Measurements from ENCODE around the gene CDH4.
A peak's percentile ranks its signal among the peaks of the same experiment; 100 is the strongest.

Gene CDH4

DNA sequence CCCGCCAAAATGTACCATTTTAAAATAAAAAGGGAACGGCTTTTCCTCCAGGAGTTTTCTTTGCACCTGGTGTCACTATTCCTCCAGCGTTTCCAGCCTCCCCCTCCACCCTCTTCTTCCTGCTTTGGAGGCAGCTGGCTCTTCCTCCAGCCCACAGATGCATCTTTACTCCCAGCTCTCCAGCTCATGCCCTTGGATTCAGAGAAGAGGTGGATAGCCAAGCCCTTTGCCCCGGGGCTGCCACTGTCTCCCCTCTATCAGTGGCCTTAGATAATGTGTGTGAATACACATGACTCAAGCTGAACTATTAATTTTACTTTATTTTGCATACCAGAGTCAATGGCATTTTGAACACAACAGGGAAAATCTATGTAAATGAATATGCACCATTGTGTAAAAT lies 15.3 kb upstream of the CDH4 start:
- no peak for FAIRE-seq
- DNase-seq (ENCODE audit: insufficient read length, low spot score), result no peak
- no peak for TF ChIP-seq POLR2A (IDR thresholded peaks at IDR 0.05; ENCODE audit: low read depth, low read length)

DNA sequence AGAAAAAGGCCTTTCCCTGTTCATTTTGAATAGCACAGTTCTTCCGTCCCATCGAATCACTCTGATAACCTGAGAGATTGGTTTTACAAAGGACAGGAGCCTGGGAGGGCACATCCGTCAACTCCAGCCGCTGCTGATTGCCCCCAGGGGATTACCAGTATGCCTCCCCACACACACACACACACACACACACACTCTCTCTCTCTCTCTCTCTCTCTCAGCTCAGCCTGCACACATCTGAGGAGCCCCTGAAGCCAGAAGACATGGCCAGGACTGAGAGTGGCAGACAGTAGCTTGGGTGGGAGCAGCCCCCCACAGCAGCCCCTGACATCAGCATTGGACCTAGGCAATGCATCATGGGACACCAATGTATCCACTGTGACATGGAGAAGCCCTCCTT lies 13.2 kb upstream of the CDH4 start:
- TF ChIP-seq POLR2A (IDR thresholded peaks at IDR 0.05; ENCODE audit: low read depth, low read length), result no peak
- DNase-seq (ENCODE audit: insufficient read length, low spot score), result no peak
- FAIRE-seq, result no peak

DNA sequence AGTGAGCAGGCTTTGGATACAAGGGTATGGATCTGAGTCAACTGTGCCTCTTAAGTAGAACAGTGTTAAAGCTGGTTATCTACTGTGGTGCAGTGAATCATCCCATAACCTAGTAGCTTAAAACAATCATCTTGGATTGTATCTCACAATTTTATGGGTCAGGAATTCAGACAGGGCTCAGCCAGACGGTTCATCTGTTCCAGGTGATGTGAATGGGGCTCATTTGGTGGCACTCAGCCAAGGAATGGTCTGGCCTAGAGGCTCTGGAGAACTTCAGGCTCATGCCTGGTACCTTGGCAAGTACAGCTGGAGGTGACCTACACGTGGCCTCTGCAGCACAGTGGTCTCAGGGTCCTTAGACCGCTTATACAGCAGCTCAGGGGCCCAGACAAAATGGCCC lies 11.2 kb upstream of the CDH4 start:
- no peak for FAIRE-seq
- DNase-seq (ENCODE audit: insufficient read length, low spot score), result no peak
- no peak for TF ChIP-seq POLR2A (IDR thresholded peaks at IDR 0.05; ENCODE audit: low read depth, low read length)

DNA sequence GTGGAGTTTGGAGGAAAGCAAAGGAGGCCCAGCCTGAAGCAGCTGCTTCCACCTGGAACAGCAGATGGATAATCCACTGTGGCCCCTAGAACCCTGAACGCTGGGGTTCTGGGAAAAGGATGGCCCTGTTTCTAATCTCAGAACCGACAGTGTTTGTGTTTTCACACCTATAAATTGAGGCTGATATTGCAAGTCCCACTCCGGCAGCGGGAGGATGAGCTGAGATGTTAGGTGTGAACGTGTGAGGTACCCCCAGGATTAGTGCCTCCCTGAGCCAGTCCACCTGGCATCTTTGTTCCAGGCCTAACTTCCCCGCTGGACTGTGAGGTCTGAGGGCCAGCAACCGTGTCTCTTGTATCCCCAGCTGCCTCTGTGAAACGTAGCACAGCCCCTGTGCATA lies 7.8 kb upstream of the CDH4 start:
- TF ChIP-seq POLR2A (IDR thresholded peaks at IDR 0.05; ENCODE audit: low read depth, low read length), result no peak

DNA sequence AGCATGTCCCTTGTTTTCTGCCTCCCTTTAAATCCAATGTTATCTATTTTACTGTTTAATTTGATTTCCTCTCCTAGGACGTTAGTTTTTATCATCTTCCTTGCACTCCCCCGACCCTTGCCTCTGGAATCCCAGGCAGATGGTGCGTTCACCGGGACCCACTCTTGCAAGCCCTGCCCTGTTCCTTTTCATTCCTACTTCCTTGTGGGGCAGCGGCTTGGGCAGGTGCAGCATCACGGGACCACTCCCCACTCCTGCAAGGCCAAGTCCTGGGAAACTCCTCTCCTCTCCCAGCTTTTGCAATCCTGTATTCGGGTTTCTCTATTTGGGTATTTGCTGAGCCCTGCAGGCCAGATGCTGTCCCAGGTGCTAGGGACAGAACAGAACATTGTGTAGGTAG lies 5.8 kb upstream of the CDH4 start:
- DNase-seq (ENCODE audit: insufficient read length, low spot score) (no peak), FAIRE-seq (no peak)
- TF ChIP-seq POLR2A (IDR thresholded peaks at IDR 0.05; ENCODE audit: low read depth, low read length), result no peak

More for the DNA sequence above, 7.8 kb upstream of the CDH4 start:
- DNase-seq (ENCODE audit: insufficient read length, low spot score) (no peak), FAIRE-seq (no peak)

DNA sequence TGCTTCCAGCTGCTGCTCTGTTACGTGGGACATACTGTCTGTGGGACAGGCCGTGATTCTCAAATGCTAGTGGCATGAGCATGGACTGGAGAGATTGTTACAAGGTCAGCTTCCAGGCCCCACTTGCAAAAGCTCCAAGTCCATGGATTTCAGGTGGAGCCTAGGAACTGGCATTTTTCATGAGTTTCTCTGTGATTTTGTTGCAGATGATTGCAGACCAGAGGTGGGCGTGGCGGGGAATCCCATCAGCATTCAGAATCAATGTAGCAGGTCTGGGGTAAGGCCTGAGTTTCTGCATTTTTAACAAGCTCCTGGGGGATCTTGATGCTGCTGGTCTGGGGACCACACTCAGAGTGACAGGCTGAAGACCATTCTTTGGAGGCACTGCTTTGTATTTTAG lies 2.4 kb upstream of the CDH4 start:
- TF ChIP-seq POLR2A (IDR thresholded peaks at IDR 0.05; ENCODE audit: low read depth, low read length), result no peak
- no peak for FAIRE-seq

DNA sequence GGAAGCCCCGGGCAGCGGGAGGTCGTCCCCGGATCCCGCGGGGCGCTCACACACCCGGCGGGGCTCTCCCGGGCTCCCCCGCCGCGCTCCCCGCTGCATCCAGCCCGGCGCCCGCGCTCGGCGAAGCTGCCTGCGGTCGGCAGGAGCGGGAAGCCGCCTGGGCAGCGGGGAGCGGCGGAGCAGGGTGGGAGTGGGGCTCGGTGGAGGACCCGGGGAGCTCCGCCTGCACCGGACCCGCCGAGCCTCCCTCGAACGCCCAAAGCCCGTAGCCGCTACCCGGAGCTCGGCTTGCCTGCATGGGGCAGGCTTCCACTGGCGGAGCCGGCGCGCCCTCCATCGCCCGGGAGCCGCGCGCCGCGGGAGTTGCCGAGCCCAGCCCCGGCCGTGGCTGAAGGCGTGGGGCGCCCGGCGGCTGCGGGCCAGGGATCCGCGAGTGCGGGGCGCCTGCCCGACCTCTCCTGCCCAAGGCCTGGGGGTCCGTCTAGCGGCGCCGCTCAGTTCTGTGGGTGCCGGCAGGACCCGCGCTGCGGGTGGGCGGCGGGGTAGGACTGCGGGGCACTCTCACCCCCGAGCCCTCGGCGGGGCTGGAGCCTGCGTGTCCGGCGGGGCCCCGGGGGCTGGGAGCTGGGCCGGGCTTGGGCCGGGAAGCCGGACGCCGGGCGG lies 671 bp downstream of the CDH4 start:
- DNase-seq (ENCODE audit: insufficient read length, low spot score) (peak; percentile 32), FAIRE-seq (no peak)
- 0 out of 2 replicates have a peak, but pooled peaks have one; percentile 8 for TF ChIP-seq POLR2A (IDR thresholded peaks at IDR 0.05; ENCODE audit: low read depth, low read length)

More for the DNA sequence above, 2.4 kb upstream of the CDH4 start:
- DNase-seq (ENCODE audit: insufficient read length, low spot score), result no peak

DNA sequence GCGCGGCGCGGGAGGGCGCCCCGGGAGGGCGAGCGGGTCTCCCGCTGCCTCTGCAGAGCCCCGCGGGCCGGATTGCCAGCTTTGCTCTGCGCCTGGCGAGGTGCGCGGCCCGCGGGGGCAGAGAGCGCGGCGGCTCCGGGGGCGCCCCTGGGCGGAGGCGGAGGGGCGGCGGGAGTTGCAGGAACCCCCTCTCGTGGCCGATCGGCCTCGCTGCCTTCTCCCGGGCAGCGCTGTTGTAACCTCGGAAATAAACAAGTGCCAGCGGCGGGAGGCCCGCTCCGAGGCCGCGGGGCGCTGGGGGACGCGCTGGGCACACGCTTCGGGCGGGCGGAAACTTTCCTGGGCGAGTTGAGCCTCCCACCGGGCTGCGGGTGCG lies 1.2 kb downstream of the CDH4 start:
- DNase-seq (ENCODE audit: insufficient read length, low spot score) (no peak), FAIRE-seq (no peak)
- TF ChIP-seq POLR2A (IDR thresholded peaks at IDR 0.05; ENCODE audit: low read depth, low read length), result no peak

DNA sequence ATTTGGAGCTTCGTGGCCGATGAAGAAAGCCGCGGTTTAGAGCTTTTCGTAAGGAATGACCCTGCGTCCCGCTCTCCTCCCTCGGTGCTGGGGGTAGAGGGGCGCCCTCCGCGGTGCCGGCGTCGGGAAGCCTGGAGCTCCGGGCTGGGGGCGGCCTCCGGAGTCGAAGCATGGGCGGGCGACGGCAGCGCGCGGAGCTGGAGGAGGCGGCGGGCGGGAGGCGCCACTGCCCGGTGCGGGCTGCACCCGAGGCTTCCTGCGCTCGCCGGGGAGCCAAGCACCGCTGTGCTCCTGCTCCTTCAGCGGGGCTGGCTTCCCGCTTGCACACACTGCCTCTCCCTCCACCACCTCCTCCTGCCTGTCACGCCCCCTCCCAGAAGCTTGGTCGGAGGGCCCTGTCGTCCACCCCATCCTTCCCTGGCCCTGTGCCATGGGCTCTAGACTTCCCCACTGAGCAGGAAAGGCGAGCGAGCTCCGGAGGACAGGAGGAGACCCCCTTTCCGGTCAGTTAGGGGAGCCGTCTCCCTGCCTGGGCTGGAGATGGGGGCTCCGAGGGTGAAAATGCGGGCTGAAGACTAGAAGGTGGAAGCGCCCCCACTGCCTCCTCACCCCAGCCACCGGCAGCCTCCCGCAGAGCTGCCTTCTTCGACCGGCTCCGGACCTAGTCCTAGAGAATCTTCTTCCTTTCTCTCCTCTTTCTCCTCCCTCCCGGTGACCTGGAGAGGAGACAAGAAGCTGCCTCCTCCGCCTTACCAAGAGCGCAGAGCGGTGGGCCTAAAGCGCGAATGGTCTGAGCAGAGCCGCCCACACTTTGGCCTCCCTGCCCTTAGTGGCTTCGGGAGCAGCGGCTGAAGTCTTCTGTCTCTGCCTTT lies 1.8 kb downstream of the CDH4 start:
- FAIRE-seq (no peak), DNase-seq (ENCODE audit: insufficient read length, low spot score) (no peak)
- TF ChIP-seq POLR2A (IDR thresholded peaks at IDR 0.05; ENCODE audit: low read depth, low read length), result no peak

DNA sequence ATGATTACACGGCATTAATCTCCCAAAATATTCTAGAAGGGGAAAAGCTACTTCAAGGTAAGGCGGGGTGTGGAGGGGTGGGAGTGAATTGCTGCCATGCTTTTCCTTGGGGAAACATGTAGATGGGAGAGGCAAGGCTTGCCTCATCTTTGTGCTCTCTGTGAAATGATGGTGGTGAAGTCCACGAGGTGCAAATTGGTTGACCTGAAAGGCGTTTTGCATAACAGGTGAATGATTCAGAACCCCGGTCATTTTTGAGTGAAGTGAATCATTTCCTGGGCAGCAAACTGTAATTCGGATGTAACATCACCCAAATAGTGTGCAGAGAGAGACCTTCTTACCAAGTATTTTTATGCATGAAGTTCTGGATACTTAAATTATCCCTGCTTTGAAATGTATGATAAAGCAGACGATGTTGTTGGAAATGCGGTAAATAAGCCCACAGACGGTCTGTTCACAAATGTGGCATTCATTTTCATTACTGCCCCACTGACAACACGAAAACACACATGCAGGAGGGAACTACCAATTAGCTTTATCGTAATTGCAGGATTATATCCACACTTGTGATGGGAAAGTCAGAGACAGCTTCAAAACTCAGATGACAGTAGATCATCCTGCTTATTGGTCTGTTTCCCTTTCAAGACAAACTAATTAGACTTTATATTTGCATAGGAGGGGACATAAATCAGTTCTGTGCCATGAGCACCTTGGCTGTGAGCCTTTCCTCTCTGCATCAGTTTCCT lies 3.0 kb downstream of the CDH4 start:
- peak; percentile 80 for FAIRE-seq
- no peak for TF ChIP-seq POLR2A (IDR thresholded peaks at IDR 0.05; ENCODE audit: low read depth, low read length)
- peak; percentile 87 for DNase-seq (ENCODE audit: insufficient read length, low spot score)

DNA sequence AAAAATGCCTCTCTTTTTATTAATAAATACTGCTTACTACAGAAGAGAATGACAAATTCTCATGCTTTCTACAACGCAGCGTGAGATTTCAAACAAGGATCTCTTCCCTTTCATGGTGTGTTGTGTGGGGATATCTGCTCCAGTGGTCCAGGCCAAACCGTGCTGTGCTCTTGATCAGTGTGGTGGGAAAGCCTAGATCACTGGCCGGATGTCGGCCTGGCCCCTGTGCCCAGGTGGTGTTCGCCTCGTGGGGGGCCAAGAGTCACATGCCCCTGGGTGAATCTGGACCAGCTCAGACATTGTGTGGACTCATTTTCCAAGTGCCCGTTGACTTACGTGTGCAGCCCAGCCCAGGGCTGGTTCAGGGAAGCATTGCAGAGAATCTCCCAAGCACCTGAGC lies 4.3 kb downstream of the CDH4 start:
- no peak for DNase-seq (ENCODE audit: insufficient read length, low spot score)
- TF ChIP-seq POLR2A (IDR thresholded peaks at IDR 0.05; ENCODE audit: low read depth, low read length), result no peak
- FAIRE-seq, result no peak

DNA sequence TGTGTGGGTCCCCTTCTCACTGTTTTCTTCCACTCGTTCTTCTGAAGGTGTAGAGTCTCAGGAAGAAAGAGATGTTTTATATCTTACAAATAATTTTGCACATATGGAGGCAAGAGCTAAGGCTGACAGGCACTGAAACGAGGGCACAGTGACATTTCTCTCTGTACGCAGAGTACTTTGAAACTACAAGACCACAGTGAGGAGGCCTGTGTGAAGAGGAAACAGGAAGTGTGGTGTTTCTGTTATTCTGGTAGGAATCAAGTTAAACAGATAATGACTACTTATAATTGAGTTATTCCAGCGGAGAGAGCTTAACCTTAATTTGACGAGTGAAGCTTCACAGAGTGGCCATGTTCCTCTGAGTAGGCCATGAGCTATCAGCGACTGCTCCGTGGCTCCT lies 4.8 kb downstream of the CDH4 start:
- DNase-seq (ENCODE audit: insufficient read length, low spot score) (no peak), FAIRE-seq (no peak)
- no peak for TF ChIP-seq POLR2A (IDR thresholded peaks at IDR 0.05; ENCODE audit: low read depth, low read length)

DNA sequence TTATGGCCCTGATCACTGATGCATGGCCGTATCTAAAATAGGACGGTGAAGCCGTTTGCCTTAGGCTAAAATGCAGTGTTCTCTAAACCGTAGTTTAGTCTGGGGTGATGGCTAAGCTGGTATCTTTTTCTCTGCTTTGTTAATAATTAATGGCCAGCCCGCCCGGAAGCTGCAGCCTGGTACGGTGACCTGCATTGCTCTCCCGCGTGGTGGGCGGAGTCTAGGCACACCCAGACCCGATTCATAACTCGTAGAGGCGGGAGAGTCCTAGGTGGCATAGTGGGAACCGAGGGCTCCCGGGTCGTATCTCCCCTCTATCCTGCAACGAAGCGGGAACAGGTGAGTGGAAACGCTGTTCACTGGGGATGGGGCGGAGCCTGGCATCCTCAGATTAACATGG lies 5.5 kb downstream of the CDH4 start:
- FAIRE-seq, result no peak
- no peak for TF ChIP-seq POLR2A (IDR thresholded peaks at IDR 0.05; ENCODE audit: low read depth, low read length)
- no peak for DNase-seq (ENCODE audit: insufficient read length, low spot score)

DNA sequence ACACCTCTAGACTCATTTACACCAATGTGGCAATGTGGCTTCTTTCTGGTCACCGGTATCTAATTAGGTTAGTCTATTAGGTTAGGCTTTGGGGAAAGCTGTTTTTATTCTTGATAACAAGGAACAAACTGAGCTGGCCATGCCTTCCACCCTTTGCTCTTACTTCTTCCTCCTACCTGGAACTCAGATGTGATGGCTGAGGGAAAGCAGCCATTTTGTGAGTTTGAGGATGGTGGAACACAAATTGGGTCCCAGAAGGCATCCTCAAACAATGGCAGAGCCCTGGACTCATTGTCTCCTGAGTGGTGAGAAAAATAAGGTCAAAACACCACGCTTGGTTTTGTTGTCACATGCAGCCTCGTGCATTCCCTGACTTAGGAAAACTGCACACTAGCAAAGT lies 7.7 kb downstream of the CDH4 start:
- TF ChIP-seq POLR2A (IDR thresholded peaks at IDR 0.05; ENCODE audit: low read depth, low read length), result no peak
- DNase-seq (ENCODE audit: insufficient read length, low spot score) (no peak), FAIRE-seq (no peak)

Measured in H54 (cell line).